HG02759 (cell line): ENCODE results near the gene TNFRSF21.

Experiments
- ATAC-seq: cut with Tn5 transposase; IDR thresholded peaks from one replicate; pipeline ENCODE4 v1.9.1; 2021; ENCODE audit warnings: mild to moderate bottlenecking, moderate library complexity; ENCODE audit not compliant: unreplicated experiment

TNFRSF21 gene

DNA sequence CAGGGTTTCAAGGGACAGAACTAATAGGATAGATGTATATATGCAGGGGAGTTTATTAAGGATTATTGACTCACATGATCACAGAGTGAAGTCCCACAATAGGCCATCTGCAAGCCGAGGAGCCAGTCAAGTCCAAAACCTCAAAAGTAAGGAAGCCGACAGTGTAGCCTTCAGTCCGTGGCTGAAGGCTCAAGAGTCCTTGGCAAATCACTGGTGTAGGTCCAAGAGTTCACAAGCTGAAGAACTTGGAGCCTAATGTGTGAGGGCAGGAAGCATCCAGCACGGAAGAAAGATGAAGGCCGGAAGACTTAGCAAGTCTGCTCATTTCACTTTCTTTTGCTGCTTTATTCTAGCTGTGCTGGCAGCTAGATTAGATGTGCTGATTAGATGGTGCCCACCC lies 128.0 kb downstream of the TNFRSF21 start:
- no peak for ATAC-seq
